ENCODE data around the gene PAN3.
"Not testable (repeated sequence)": the region's sequence is repeated elsewhere in the genome, so short reads cannot be mapped to it uniquely, and the experiment has no call there.

PAN3 gene

GRCh38 chr13:28138012-28138755, at the start of gene PAN3:
Gene PAN3, plus strand, starts transcription at chr13:28138545. Its CDS starts 113 bp downstream, at chr13:28138658.
- peak; percentile 97 for DNase-seq (ENCODE audit: low read depth, low spot score)

GRCh38 chr13:28089065-28089464, 49.3 kb upstream of the PAN3 start:
- DNase-seq (ENCODE audit: low read depth, low spot score) = no peak

GRCh38 chr13:28092431-28092830, 45.9 kb upstream of the PAN3 start:
- DNase-seq (ENCODE audit: low read depth, low spot score) = no peak

- DNase-seq (ENCODE audit: low read depth, low spot score) = no peak
Observed at GRCh38 chr13:28093881-28094280, 44.5 kb upstream of the PAN3 start.

- no peak for DNase-seq (ENCODE audit: low read depth, low spot score)
Observed at GRCh38 chr13:28094306-28094705, 44.0 kb upstream of the PAN3 start.

GRCh38 chr13:28097503-28097902, 40.8 kb upstream of the PAN3 start:
- no peak for DNase-seq (ENCODE audit: low read depth, low spot score)

GRCh38 chr13:28099396-28100149, 38.8 kb upstream of the PAN3 start:
- no peak for DNase-seq (ENCODE audit: low read depth, low spot score)

GRCh38 chr13:28100150-28101121, 37.9 kb upstream of the PAN3 start, which contains the start of gene FLT3:
Gene FLT3, minus strand, starts transcription at chr13:28100576. Its CDS starts 66 bp downstream, at chr13:28100510.
- peak; percentile 73 for DNase-seq (ENCODE audit: low read depth, low spot score)

- not testable (repeated sequence) for DNase-seq (ENCODE audit: low read depth, low spot score)
Observed at GRCh38 chr13:28101886-28102285, 36.5 kb upstream of the PAN3 start.

- DNase-seq (ENCODE audit: low read depth, low spot score) = no peak
Observed at GRCh38 chr13:28106976-28107375, 31.4 kb upstream of the PAN3 start.

- no peak for DNase-seq (ENCODE audit: low read depth, low spot score)
Observed at GRCh38 chr13:28110414-28110813, 27.9 kb upstream of the PAN3 start.

GRCh38 chr13:28116736-28117135, 21.6 kb upstream of the PAN3 start:
- DNase-seq (ENCODE audit: low read depth, low spot score) = no peak

- peak; percentile 17 for DNase-seq (ENCODE audit: low read depth, low spot score)
Observed at GRCh38 chr13:28117689-28118377, 20.5 kb upstream of the PAN3 start.

GRCh38 chr13:28120317-28120716, 18.0 kb upstream of the PAN3 start:
- no peak for DNase-seq (ENCODE audit: low read depth, low spot score)

- no peak for DNase-seq (ENCODE audit: low read depth, low spot score)
Observed at GRCh38 chr13:28121224-28121623, 17.1 kb upstream of the PAN3 start.

GRCh38 chr13:28128030-28128429, 10.3 kb upstream of the PAN3 start:
- DNase-seq (ENCODE audit: low read depth, low spot score) = no peak

GRCh38 chr13:28128926-28129325, 9.4 kb upstream of the PAN3 start:
- DNase-seq (ENCODE audit: low read depth, low spot score) = no peak

- no peak for DNase-seq (ENCODE audit: low read depth, low spot score)
Observed at GRCh38 chr13:28129911-28130693, 8.2 kb upstream of the PAN3 start.

GRCh38 chr13:28131646-28132045, 6.7 kb upstream of the PAN3 start:
- DNase-seq (ENCODE audit: low read depth, low spot score) = no peak

GRCh38 chr13:28136916-28137315, 1.4 kb upstream of the PAN3 start:
- peak; percentile 4 for DNase-seq (ENCODE audit: low read depth, low spot score)
